Amniotic epithelial cell (primary cell): ENCODE data around the gene BANK1.

ENCODE experiments used
- DNase-seq: peaks from one replicate; pipeline ENCODE4 v3.0.0-alpha.2; 2010; ENCODE audit warnings: low read depth

BANK1 gene

DNA sequence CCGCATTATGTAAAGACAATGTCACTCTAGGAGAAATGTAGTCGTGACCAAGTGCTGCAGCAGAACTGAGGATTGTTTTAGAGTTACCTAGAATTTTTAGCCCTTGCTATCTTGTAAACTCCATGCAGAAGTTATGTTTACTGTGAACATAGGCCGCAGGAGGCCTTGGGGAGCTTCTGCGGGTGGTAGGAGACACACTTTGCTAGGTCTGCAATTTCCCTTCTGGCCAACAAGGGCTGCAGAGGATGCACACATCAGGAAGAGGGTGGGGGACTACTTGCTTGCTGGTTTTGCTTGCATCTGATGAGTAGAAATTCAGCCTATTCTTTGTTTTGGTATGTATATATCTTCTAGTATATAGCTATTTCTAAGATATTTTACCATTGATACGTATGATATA lies 23.1 kb downstream of the BANK1 start:
- no peak for DNase-seq

DNA sequence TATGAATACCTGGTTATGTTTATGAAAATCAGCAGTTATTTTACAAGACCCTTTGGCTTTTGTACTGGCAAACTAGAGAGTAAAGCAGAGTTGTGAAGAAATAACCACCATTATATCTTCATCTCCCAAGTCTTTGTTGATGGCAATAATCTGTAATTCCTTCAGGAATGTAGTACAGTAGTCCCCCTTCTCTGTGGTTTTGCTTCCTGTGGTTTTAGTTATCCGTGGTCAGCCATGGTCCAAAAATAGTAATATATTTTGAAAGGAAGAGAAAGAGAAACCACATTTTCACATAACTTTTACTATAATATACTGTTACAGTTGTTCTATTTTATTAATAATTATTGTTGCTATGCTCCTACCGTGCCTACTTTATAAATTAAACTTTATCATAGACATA lies 27.8 kb downstream of the BANK1 start:
- DNase-seq, result peak; percentile 81

DNA sequence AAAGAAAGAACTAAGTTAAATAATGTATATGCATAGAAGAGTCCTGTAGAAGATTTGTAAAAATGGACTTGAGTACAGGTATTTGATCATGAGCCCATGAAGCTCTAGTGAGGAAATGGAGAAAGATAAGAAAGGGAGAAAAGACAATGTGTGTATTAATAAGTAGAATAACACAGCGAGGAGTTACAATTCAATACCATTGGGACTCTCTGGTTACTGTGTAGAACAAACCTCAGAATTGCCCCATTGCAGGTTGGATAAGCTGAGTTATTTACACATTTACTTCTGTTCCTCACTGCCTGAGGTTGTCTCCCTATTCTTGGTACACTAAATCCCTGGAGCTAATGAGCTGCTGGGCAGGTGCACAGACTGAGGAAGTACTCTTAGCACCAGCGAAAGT lies 33.3 kb downstream of the BANK1 start:
- no peak for DNase-seq

DNA sequence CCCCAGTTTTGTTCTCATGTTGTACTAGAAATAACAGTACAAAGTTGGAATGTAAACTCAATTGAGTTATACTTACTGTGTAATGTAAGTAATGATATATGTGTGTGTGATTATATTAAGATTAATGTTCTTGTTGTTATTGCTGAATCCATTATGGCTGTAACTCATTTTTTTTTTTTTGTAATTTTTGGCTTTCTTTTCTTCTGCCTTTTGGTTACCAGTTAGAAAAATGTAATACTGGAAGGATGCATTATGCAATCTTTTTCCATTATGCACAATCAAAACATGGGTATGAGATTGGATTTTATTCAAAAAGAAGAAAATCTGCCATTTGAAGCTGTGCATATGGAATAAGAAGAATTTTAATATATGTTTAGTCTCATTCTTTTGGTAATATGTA lies 34.0 kb downstream of the BANK1 start:
- DNase-seq, result no peak

DNA sequence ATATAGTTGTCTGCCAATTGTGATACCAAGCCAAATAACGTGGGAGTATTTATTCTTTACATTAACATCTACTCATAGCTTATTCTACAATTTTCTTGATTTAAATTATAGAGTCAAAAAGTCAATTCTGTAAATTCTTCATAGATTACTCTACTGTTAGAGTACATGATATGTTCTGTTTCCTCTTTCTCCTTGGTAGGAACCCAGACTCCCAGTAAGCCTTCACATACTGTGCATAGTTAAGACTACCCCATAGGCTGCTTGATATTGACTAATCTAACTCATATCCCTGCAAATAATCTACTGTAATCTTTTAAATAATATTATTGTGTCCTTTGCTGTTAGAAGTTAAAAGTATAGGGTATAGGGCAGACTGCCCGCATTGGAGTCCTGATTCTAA lies 35.4 kb downstream of the BANK1 start:
- DNase-seq, result no peak

DNA sequence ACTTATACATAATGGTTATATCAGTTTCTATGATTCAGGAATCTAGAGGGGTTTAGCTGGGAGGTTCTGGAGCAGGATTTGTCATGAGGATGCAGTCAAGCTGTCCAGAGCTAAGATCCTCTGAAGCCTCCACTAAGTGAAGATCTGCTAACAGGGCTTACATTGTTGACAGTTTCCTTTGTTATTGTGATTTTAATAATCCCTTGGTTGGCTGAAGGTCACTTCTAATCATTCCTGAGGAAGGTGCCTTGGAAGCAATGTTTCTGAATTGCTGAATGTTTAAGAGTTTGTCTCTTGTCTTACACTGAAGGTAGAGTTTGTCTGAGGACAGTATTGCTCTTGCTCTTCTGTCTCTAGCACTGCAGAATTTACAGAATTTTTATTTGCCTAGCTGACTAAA lies 41.3 kb downstream of the BANK1 start:
- no peak for DNase-seq

DNA sequence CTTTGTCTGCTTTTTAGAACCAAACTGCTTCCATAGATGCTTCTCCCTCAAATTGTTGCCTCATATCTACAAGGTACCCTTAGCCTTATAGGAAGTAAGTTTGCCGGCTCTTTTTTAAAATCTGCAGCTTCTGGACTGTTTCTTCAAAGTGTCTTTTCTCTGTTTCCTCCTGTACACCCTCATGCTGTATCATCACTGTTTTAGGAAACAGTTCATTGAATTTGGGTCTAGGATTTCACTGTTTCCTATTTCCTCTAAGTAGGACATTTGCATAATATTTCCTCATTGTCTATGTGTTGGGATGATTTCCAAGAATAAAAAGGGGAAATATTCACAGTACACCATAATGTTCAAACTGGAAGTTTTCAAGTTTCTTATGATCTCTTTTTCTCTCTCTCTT lies 43.0 kb downstream of the BANK1 start:
- DNase-seq, result no peak

DNA sequence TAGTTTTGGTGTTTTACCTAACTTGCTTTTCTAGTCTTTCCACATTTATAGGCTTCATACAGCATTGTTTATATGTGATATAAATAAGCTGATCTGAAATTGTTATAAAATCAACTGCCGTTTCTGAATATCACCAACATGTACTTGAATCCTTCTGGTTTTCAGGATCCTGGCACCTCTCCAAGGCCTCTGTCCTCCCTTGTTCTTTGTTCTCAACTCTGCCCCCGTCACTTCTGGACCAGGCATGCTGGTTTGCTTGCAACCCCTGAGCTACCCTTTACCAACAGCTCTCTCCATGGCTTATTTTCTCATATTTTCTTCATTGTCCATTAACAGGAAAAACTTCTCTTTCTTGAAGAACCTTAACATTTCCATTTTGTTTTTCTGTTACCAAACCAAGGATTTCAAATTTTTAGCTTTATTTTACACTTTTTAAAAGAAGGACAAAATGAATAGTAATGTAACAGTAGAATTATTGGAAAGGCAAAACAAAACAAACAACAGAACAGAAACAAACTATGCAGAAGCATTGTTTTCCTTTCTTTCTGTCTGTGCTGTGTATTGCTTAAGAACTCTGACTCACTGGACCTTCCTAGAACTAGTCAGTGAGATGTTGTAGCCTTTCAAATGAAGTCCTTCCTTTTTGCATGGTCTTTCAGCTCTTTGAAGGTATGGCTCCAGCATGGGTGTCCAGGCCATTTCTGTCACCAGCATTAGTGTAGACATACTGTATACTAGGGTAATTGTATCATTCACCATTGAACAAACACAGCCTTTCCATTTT lies 44.8 kb downstream of the BANK1 start:
- peak; percentile 82 for DNase-seq

DNA sequence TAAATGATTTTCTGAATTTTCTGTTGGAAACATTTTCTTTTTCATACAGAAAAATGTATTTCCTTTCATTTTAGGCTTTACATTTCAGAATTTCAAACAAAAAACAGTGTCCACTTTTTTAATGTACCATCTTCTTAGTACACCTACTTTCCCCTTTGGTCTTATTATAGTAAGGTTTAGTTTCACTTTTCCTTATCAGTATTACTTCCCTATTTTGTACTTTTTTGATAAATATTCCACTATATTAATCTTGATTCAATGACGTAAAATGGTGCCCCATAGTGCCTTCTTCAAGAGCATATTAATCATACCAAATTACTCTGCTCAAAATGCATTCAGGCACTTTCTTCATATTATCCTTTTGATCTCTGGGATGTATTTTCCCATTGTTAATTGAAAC lies 52.5 kb downstream of the BANK1 start:
- no peak for DNase-seq

DNA sequence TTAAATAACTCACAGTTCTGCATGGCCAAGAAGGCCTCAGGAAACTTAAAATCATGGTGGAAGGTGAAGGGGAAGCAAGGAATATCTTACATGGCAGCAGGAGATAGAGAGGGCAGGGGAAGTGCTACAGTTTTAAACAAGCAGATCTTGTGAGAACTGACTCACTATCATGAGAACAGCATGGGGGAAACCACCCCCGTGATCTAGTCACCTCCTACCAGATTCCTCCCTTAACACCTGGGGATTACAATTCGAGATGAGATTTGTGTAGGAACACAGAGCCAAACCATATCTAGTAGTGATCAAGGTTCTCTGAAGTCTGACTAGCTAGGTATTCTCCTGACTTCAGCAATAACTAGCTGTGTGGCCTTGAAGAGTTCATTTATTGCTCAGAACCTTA lies 56.0 kb downstream of the BANK1 start:
- DNase-seq, result peak; percentile 17

DNA sequence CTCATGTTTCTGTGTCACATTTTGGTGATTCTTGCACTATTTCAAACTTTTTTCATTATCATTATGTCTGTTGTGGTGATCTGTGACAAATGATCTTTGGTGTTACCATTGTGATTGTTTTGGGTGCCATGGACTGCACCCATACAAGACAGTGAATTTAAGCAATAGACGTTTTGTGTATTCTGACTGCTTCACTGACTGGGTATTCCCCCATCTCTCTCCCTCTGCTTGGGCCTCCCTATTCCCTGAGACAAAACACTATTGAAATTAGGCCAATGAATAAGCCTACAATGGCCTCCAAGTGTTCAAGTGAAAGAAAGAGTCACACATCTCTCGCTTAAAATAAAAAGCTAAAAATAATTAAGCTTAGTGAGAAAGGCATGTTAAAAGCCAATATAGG lies 60.2 kb downstream of the BANK1 start:
- no peak for DNase-seq

DNA sequence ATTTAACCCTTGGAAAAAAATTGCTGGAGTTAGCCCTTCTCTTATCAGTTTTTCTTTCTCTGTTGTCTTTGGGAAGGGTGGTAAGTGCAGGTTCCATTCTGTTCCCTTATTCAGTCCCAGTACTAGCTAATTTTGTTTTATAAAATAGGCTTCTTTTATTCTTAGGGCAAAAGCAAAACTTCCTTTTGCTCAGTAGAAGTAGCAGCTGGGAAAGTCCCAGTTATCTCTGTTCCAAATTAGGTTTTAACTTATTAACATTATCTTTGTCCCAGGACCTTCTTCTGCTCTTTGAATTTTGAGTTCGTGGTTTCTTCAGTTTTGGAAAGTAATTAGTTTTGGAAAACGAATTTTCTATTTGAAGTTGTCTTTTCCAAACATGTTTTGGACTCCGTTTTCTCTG lies 61.1 kb downstream of the BANK1 start:
- DNase-seq, result no peak

DNA sequence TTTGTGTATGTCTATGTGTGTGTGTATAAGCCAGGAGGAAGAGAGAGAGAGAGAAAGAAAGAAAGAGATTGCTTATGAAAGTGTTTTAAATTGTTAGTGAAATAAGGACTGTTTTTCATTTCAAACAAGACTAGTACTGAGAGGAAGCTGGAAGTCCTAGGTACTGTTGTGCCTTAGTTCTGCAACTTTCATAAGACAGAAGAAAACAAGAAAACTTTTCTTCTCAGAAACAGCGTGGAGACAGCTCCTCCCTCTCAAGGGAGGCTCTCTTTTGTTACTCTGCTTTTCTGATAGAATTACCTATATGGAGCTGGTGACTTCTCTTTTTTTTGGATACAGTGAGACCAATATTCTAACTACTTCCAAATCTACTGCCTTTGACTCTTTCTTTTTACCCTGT lies 62.5 kb downstream of the BANK1 start:
- DNase-seq, result no peak

DNA sequence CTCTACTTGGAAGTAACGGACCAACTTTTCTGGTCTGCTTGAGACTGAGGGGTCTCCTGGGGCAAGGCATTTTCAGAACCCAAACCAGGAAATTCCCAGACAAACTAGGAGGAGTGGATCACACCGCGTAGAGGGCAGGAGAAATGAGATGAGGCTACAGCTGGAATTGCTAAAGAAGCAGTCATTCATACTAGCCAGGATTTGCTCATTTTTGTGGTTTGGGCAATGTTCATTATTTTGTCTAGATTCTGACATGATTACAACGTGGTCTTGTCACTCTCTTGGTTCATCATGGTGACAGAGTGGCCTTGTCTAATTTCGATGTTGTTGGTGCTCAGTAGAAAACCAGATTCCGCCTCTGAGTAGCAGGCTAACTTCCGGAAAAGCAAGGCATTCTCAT lies 63.2 kb downstream of the BANK1 start:
- DNase-seq, result peak; percentile 38

DNA sequence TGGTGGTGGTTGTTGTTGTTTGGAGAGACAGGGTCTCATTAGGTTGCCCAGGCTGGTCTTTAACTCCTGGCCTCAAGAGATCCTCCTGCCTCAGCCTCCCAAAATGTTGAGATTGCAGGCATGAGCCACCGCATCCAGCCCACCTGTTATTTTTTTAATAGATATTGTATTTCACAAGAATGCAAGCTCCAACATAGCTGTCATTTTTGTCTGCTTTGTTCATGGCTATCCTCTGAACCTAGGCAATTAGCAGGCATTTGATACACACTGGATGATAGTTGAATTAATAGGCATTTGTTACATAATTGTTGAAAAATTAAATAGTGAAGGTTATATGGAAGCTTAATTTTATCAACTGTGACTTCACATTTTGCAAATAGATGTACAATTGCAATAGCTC lies 64.7 kb downstream of the BANK1 start:
- no peak for DNase-seq

DNA sequence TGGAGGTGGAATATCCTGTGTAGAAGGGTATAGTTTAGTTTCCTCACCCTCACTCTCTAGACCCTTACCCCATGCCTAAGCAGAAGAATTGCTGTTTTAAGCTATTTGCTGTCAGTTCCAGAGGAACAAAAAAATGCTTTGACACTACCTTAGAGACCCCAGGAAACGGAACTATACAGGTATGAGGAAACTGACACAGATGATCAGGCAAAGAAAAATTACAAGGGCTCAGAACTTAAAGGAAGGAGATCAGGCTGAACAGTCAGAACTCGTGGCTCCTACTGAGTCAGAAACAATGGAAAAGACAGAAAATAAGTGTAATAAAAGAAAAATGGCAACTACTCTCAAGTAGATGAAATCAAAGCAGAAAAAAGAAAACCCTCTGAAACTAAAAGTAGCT lies 65.6 kb downstream of the BANK1 start:
- no peak for DNase-seq

DNA sequence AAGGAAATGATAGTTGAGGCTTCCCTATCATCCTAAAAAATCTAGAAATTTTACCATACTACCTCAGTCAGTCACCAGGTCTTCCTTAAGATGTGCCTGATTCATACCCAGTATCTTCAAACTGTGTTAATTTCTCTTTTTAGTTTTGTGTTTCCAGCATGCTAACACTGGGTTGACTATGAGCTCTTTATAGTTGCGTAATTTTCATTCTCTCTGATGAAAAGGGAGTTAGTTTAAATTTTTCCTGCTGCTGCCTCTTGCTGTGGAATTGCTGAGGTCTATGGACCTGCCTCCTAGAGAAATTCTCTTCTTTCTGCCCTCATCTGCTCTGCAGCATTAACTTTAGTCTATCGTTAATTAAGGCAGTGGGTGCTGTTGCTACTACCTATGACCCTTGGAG lies 66.6 kb downstream of the BANK1 start:
- DNase-seq, result no peak

DNA sequence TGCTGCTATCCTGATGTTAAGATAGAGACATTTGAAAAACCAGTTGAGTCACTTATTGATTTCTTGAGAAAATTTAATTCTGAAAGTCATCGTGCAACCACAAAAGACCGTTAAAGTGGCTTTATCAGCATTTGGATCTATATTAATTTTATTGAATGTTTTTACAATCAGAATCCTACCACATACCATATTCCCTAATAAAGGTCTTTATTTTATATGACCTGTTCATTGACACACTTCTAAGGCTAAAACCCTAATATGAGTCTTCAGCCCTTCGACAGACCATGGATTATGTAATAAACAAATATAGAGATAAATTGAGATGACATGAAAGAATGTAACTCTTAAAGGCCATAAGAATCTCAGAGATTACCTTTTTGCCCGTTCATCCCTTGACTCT lies 68.1 kb downstream of the BANK1 start:
- DNase-seq, result no peak

DNA sequence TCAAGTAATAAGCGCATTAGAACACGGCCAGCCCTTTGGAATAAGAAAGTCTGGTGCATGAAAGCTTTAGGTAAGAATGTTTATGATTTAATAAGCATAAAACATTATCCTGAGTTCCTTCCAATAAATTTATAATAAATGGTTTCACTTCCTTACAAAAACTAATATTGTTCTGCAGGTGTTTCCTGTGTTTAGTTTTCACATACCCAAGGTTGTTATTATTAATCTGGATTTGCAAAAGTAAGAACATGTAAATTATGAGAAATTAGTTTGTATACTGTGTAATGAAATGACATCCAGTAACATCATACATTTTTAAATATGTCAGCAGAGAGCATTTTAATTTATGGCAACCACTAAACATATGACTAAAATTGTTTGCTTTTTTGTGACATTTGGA lies 72.1 kb downstream of the BANK1 start:
- DNase-seq, result no peak

DNA sequence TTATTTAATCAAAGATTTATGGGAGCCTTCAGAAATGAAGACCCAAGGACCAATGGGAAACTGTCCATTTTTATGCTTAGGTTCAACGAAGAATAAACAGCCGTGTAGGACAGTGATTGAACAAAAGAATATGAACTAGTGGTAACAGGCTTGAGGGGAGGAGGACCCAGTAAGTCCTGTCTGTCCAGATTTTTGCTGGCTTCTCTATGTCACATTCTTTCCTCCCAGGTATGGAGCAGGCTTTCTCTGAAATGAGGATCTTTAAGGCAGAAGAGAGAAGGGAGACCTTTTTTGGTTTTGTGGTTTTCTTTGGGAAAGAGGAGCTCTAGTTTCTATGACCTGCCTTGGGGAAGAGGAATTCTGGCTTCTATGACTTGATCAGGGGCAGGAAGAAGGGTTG lies 74.1 kb downstream of the BANK1 start:
- no peak for DNase-seq

DNA sequence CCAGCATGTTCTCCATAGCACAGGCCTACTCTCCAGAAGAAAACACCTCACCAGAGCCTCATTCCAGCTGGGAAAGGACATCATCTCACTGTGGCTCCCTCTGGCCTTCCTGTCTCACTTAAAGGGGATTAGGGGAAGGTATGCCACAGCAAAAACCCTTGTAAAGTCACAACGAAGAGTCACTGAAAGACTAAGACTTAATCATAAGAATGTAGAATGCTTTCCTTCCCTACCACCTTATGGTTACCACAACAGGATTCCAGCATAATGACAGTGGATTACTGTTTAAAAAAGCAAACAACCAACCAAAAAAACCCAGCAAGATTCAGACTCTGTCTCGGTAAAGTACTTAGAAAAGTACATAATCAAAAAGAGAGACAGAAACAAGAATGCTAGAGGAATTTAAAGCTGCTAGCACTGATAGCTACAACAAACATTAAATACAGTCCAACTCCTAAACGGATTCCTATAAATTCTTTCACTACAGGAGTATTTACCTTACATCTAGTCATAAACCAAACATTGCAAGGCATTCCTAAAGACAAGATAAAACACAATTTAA lies 75.1 kb downstream of the BANK1 start:
- peak; percentile 32 for DNase-seq

DNA sequence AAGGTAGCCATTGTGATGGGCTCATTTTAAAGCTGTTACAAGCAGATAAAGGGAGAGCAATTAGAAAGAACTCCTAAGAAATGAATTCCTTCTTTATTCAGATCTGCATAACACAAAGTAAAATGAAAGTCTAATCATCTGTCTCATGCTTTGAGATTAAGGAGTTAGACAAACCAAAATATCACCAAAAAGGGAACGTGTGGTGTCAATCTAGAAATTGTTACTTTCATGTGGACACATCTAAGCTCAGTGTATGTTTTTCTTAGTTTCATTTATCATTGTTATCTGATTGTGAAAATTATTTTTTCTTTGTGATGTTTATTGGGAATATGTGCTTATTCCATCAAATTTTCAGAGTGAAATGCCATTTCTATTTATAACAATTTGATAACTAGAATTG lies 80.3 kb downstream of the BANK1 start:
- no peak for DNase-seq

DNA sequence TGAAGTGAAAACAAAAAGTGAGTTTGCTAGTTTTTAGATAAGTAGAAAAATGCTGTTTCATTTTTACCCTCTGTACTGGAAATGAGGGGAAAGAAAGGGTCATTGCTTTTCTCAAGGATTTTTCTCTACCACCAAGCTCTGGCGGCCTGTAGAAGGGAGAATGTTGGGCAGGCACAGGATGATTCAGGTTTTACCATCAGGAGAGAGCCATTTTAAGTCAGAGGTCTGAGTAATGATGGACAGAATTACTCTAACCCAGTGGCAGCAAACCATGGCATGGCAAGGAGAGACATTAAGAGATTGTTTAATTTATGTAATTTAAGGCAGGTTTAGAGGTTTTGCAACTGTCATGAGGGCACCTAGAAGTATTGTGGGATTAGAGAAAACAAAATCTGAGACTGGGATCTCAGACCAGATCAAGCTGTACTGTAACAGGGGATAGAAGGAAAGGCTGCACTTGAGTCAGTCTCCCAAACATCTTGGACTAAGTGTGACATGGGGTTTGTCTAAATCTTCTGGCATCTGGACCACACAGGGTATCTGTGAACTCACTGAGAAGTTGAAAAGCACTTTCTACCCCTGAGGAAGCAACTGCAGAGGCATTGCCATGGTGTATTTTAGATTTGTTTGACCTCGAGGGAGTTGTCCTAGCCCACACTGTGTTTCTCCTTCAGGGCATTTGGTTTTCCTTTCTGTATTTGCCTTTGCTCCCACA lies 81.6 kb downstream of the BANK1 start:
- DNase-seq, result no peak

DNA sequence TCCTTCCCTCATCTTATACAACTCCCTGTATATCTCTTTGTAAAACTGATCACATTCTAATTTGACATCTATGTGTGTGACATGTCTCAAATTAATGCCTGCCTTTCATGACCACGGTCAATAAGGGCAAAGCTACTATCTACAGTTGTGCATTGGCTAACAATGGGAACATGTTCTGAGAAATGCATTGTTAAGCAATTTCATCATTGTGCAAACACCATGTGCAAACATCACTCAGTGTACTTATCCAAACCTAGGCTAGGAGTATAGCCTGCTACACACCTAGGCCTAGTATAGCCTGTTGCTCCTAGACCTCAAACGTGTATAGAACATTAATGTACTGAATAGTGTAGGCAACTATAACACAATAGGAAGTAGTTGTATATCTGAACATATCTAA lies 95.0 kb downstream of the BANK1 start:
- peak; percentile 50 for DNase-seq
